ENCODE data around the gene ULK1. TPM values are rescaled to one million over a fixed set of nuclear protein-coding genes. Genes with fewer than 3 reads are reported as not detected.

Gene ULK1
- total and polyA plus RNA-seq, 2 of the 13 experiments (the other 11 are each of a cell fraction or from before 2014, with no cell fraction given): 2.8 to 10.1 TPM

GRCh38 chr12:131928711-131929580 is 34.5 kb downstream of the ULK1 start, which contains the start of gene PUS1 (continued):
- TF ChIP-seq GATAD2A (CRISPR knock-in tag; IDR thresholded peaks at IDR 0.05) (0 out of 2 replicates have a peak, but pooled peaks have one; percentile 17), ZNF75D (CRISPR knock-in tag; IDR thresholded peaks at IDR 0.05; ENCODE audit: borderline replicate concordance) (0 out of 2 replicates have a peak, but pooled peaks have one; percentile 41), REPIN1 (CRISPR knock-in tag; IDR thresholded peaks at IDR 0.05; ENCODE audit: borderline replicate concordance, low read depth) (0 out of 2 replicates have a peak, but pooled peaks have one; percentile 59), KMT2A (CRISPR knock-in tag; IDR thresholded peaks at IDR 0.05) (0 out of 2 replicates have a peak, but pooled peaks have one; percentile 53), GZF1 (CRISPR knock-in tag; IDR thresholded peaks at IDR 0.05) (0 out of 2 replicates have a peak, but pooled peaks have one; percentile 30), SNAI1 (CRISPR knock-in tag; IDR thresholded peaks at IDR 0.05; ENCODE audit: borderline replicate concordance) (peak; percentile 81; the same call in 1 of the 2 replicates), KAT2B (IDR thresholded peaks at IDR 0.05; ENCODE audit: borderline replicate concordance, low read depth, low read length) (no peak), ZNF20 (CRISPR knock-in tag; IDR thresholded peaks at IDR 0.05) (no peak), POGK (CRISPR knock-in tag; conservative IDR thresholded peaks at IDR 0.05) (peak; percentile 80; the same call in 1 of the 2 replicates), ZBTB25 (CRISPR knock-in tag; IDR thresholded peaks at IDR 0.05) (peak; percentile 52; the same call in 1 of the 2 replicates), ZFY (CRISPR knock-in tag; IDR thresholded peaks at IDR 0.05) (peak; percentile 61; the same call in 1 of the 2 replicates), KDM3A (CRISPR knock-in tag; IDR thresholded peaks at IDR 0.05; ENCODE audit: low read depth) (peak; percentile 53; the same call in 1 of the 2 replicates), POLR2A (IDR thresholded peaks at IDR 0.05; ENCODE audit: insufficient read depth in 1 of 2, low read depth in 2 of 2, low read length in 2 of 2) (peak; percentile 65 to 93), CEBPG (CRISPR knock-in tag; IDR thresholded peaks at IDR 0.05) (no peak), DMAP1 (CRISPR knock-in tag; IDR thresholded peaks at IDR 0.05) (peak; percentile 95), ZNF879 (CRISPR knock-in tag; IDR thresholded peaks at IDR 0.05) (peak; percentile 81), ZNF234 (CRISPR knock-in tag; conservative IDR thresholded peaks at IDR 0.05) (no peak), DNMT1 (CRISPR knock-in tag; IDR thresholded peaks at IDR 0.05) (no peak), ZNF781 (CRISPR knock-in tag; IDR thresholded peaks at IDR 0.05; ENCODE audit: borderline replicate concordance, not compliant biosample characterization) (peak; percentile 35), ZNF777 (CRISPR knock-in tag; IDR thresholded peaks at IDR 0.05) (peak; percentile 64), SKIL (CRISPR knock-in tag; IDR thresholded peaks at IDR 0.05; ENCODE audit: borderline replicate concordance) (peak; percentile 32), GABPA (IDR thresholded peaks at IDR 0.05; ENCODE audit: low read depth, low read length) (peak; percentile 57; the same call in 1 of the 2 replicates), GABPA (CRISPR knock-in tag; IDR thresholded peaks at IDR 0.05; ENCODE audit: low read depth) (peak; percentile 85), ZNF776 (CRISPR knock-in tag; IDR thresholded peaks at IDR 0.05) (peak; percentile 71; the same call in 1 of the 2 replicates), NCOR1 (IDR thresholded peaks at IDR 0.05; ENCODE audit: borderline replicate concordance, low read length) (0 out of 2 replicates have a peak, but pooled peaks have one; percentile 24), ZNF543 (CRISPR knock-in tag; IDR thresholded peaks at IDR 0.05) (0 out of 2 replicates have a peak, but pooled peaks have one; percentile 71), TCF7 (IDR thresholded peaks at IDR 0.05; ENCODE audit: low read depth) (no peak)

Data from HepG2 (cell line).